K562 (cell line): ENCODE data around the gene GALNS.

Experiments used
- DLX4 ChIP-seq: fragments of 250-450 bp; sonication (Bioruptor Pico); IDR thresholded peaks from 2 replicates; pipeline ENCODE4 v1.6.1; 2021; ENCODE audit warnings: mild to moderate bottlenecking
- EP300 ChIP-seq: IDR thresholded peaks from 2 replicates; pipeline ENCODE4 v1.6.1; 2012; ENCODE audit warnings: low read length, improper control_type of control experiment
- HNRNPLL ChIP-seq: fragments of 200-400 bp; formaldehyde crosslinking; IDR thresholded peaks from 2 replicates; pipeline ENCODE4 v1.6.1; 2017; ENCODE audit warnings: low read length, low read depth, mild to moderate bottlenecking; ENCODE audit not compliant: poor library complexity, severe bottlenecking
- KDM4B ChIP-seq, 2 experiments: fragments of 450-650 bp in 1 of 2; sonication (generic) in 1 of 2; IDR thresholded peaks; 2 replicates each; pipeline ENCODE4 v1.6.1; 2016 to 2017; ENCODE audit warnings: borderline replicate concordance in 2 of 2, antibody characterized with exemption in 1 of 2, low read depth in 1 of 2, mild to moderate bottlenecking in 1 of 2
- ZBTB1 ChIP-seq: sonication (generic); formaldehyde crosslinking; IDR thresholded peaks from 2 replicates; pipeline ENCODE4 v1.8.1; 2023; ENCODE audit warnings: missing genetic modification reagents, low read depth, mild to moderate bottlenecking, borderline replicate concordance
- ZNF133 ChIP-seq: fragments of 250-450 bp; sonication (Bioruptor Pico); IDR thresholded peaks from 2 replicates; pipeline ENCODE4 v1.4.0; 2020; ENCODE audit warnings: mild to moderate bottlenecking

GRCh38 chr16:88831838-88832237 lies 24.9 kb downstream of the GALNS start:
- TF ChIP-seq EP300 (no peak), HNRNPLL (no peak), DLX4 (CRISPR knock-in tag) (no peak), ZNF133 (CRISPR knock-in tag) (no peak), ZBTB1 (no peak), KDM4B (IDR thresholded peaks at IDR 0.05; ENCODE audit: borderline replicate concordance in 2 of 2, low read depth in 1 of 2) (no peak)
